Medulla oblongata (tissue), 1 donor: ENCODE results near the gene RRAS.

ENCODE experiments used
- DNase-seq: peaks from one replicate; pipeline ENCODE4 v3.0.0-alpha.2; 2015; ENCODE audit errors: extremely low spot score

RRAS gene

GRCh38 chr19:49640113-49640898, at the start of gene RRAS:
TSS of gene RRAS (minus strand) at chr19:49640143. CDS start at chr19:49640098, 45 bp downstream.
- peak; percentile 100 for DNase-seq

GRCh38 chr19:49689133-49690078, 49.5 kb upstream of the RRAS start, which contains the start of gene ADM5:
TSS of gene ADM5 (plus strand) at chr19:49689594. CDS start at chr19:49689838, 244 bp downstream.
- peak; percentile 38 for DNase-seq

- DNase-seq: no peak
Observed at GRCh38 chr19:49688531-49689132, 48.7 kb upstream of the RRAS start.

GRCh38 chr19:49687566-49688316, 47.8 kb upstream of the RRAS start:
- DNase-seq: no peak

- no peak for DNase-seq
Observed at GRCh38 chr19:49687150-49687549, 47.2 kb upstream of the RRAS start.

GRCh38 chr19:49686503-49687088, 46.7 kb upstream of the RRAS start:
- no peak for DNase-seq

- DNase-seq: no peak
Observed at GRCh38 chr19:49685845-49686332, 45.9 kb upstream of the RRAS start.

GRCh38 chr19:49684983-49685553, 45.1 kb upstream of the RRAS start:
- DNase-seq: no peak

GRCh38 chr19:49684251-49684982, 44.5 kb upstream of the RRAS start:
- DNase-seq: no peak

- DNase-seq: no peak
Observed at GRCh38 chr19:49683814-49684250, 43.9 kb upstream of the RRAS start.

- no peak for DNase-seq
Observed at GRCh38 chr19:49682274-49682673, 42.3 kb upstream of the RRAS start.

- no peak for DNase-seq
Observed at GRCh38 chr19:49681830-49682229, 41.9 kb upstream of the RRAS start.

- peak; percentile 86 for DNase-seq
Observed at GRCh38 chr19:49680421-49681351, 40.7 kb upstream of the RRAS start.

- DNase-seq: no peak
Observed at GRCh38 chr19:49679771-49680413, 39.9 kb upstream of the RRAS start.

- DNase-seq: no peak
Observed at GRCh38 chr19:49678985-49679770, 39.2 kb upstream of the RRAS start.

GRCh38 chr19:49677901-49678674, 38.1 kb upstream of the RRAS start:
- peak; percentile 76 for DNase-seq
